GM12878 (cell line): ENCODE results near the gene ARID4B. TPM values are rescaled to one million over a fixed set of nuclear protein-coding genes. Genes with fewer than 3 reads are reported as not detected.

Source experiments
- ATAC-seq: fragments of 200-7000 bp; cut with Tn5 transposase; 3 replicates; pipeline ENCODE4 v1.9.1; 2020; ENCODE audit warnings: mild to moderate bottlenecking, moderate library complexity
- BruUV-seq: library from RNA; stranded (reverse); fragments of 400-500 nt; replicated peaks from 2 replicates; lab custom pipeline; 2021; lab: Mats Ljungman, UMichigan
- CTCF ChIA-PET: fragments of 300-600 bp; sonication (Branson Sonifier 250); formaldehyde crosslinking; extraction: SDS; loops from one replicate; lab custom pipeline; 2021; ENCODE audit warnings: inconsistent platforms; lab: Yijun Ruan, JAX
- POLR2A ChIA-PET: fragments of 350-600 bp; formaldehyde crosslinking; extraction: SDS; loops from one replicate; lab custom pipeline; 2021; ENCODE audit warnings: inconsistent platforms; lab: Charles Lee
- RAD21 ChIA-PET: fragments of 300-600 bp; sonication (Branson Sonifier 250); formaldehyde crosslinking; loops from one replicate; lab custom pipeline; 2023; ENCODE audit warnings: antibody characterized with exemption; ENCODE audit not compliant: unreplicated experiment; lab: Charles Lee
- SMC1A ChIA-PET: fragments of 300-600 bp; sonication (Branson Sonifier 250); formaldehyde crosslinking; loops from one replicate; lab custom pipeline; 2023; ENCODE audit not compliant: unreplicated experiment, uncharacterized antibody; lab: Charles Lee
- DNase-seq: peaks from one replicate; pipeline ENCODE4 v3.0.0-alpha.2; 2011; ENCODE audit warnings: low read depth, low spot score
- FAIRE-seq: peaks from 3 replicates; lab custom pipeline; 2011; peaks lifted over from hg19 to GRCh38; lab: Jason Lieb, UNC
- H2AFZ ChIP-seq: 2 replicates; pipeline ENCODE4 v1.6.0; 2011; ENCODE audit warnings: low read depth, low read length, control low read depth; ENCODE audit not compliant: control insufficient read depth
- H3K27ac ChIP-seq: 2 replicates; pipeline ENCODE4 v1.5.1; 2011; ENCODE audit warnings: control low read depth; ENCODE audit not compliant: control insufficient read depth, insufficient read depth
- H3K27me3 ChIP-seq, 2 experiments: replicated peaks in 1 of 2; 2 replicates each; pipeline versions ENCODE4 v1.6.0 to v1.6.1; 2011; ENCODE audit warnings: low read length in 1 of 2; ENCODE audit not compliant: control insufficient read depth in 2 of 2, insufficient read depth in 2 of 2
- H3K36me3 ChIP-seq, 2 experiments: 2 replicates each; pipeline ENCODE4 v1.5.1; 2011; ENCODE audit warnings: low read length in 1 of 2; ENCODE audit not compliant: control insufficient read depth in 2 of 2, insufficient read depth in 2 of 2
- H3K4me1 ChIP-seq: 2 replicates; pipeline ENCODE4 v1.6.1; 2011; ENCODE audit warnings: mild to moderate bottlenecking, low read length, moderate library complexity, mixed read lengths; ENCODE audit not compliant: control insufficient read depth, insufficient read depth
- H3K4me2 ChIP-seq: 2 replicates; pipeline ENCODE4 v1.6.0; 2011; ENCODE audit warnings: control low read depth; ENCODE audit not compliant: control insufficient read depth, insufficient read depth
- H3K4me3 ChIP-seq: fragments of 200-600 bp; sonication (generic); 2 replicates; pipeline ENCODE4 v1.5.1; 2016
- H3K79me2 ChIP-seq: 2 replicates; pipeline ENCODE4 v1.6.0; 2011; ENCODE audit warnings: low read length; ENCODE audit not compliant: control insufficient read depth, insufficient read depth
- H3K9ac ChIP-seq: 2 replicates; pipeline ENCODE4 v1.8.0; 2011; ENCODE audit warnings: low read length, control low read depth, mixed read lengths; ENCODE audit not compliant: control insufficient read depth, insufficient read depth
- H3K9me3 ChIP-seq: replicated peaks from 3 replicates; pipeline ENCODE4 v1.5.1; 2011; ENCODE audit warnings: mild to moderate bottlenecking, low read length; ENCODE audit not compliant: control insufficient read depth, insufficient read depth
- H4K20me1 ChIP-seq: 2 replicates; pipeline ENCODE4 v1.6.0; 2011; ENCODE audit not compliant: control insufficient read depth, insufficient read depth
- CREM ChIP-seq: IDR thresholded peaks from 2 replicates; pipeline ENCODE4 v1.6.1; 2014; ENCODE audit warnings: antibody characterized with exemption, low read depth
- EED ChIP-seq: sonication (generic); IDR thresholded peaks from 2 replicates; pipeline ENCODE4 v1.6.1; 2016; ENCODE audit warnings: antibody characterized with exemption, low read depth
- FOS ChIP-seq: IDR thresholded peaks from 3 replicates; pipeline ENCODE4 v1.6.1; 2011; ENCODE audit warnings: borderline replicate concordance; ENCODE audit not compliant: insufficient read length; ENCODE audit errors: extremely low read depth
- FOXM1 ChIP-seq: IDR thresholded peaks from 2 replicates; pipeline ENCODE4 v1.6.1; 2012; ENCODE audit warnings: low read depth, mild to moderate bottlenecking, inconsistent platforms, low read length, moderate library complexity
- HDAC2 ChIP-seq: fragments of 200-600 bp; sonication (generic); IDR thresholded peaks from 2 replicates; pipeline ENCODE4 v1.6.1; 2017
- MTA2 ChIP-seq: fragments of 450-650 bp; IDR thresholded peaks from 2 replicates; pipeline ENCODE4 v1.6.1; 2016; ENCODE audit warnings: low read depth, mild to moderate bottlenecking, moderate library complexity
- MXI1 ChIP-seq: fragments of 150-350 bp; IDR thresholded peaks from 2 replicates; pipeline ENCODE4 v1.6.1; 2011; ENCODE audit warnings: low read depth, mild to moderate bottlenecking, inconsistent platforms, low read length, improper control_type of control experiment
- NFYB ChIP-seq: IDR thresholded peaks from 2 replicates; pipeline ENCODE4 v1.6.1; 2011; ENCODE audit warnings: low read depth, mild to moderate bottlenecking, low read length, improper control_type of control experiment, moderate library complexity; ENCODE audit not compliant: insufficient read depth
- PKNOX1 ChIP-seq: fragments of 450-650 bp; IDR thresholded peaks from 2 replicates; pipeline ENCODE4 v1.6.1; 2016; ENCODE audit warnings: mild to moderate bottlenecking
- REST ChIP-seq: IDR thresholded peaks from 2 replicates; pipeline ENCODE4 v1.6.1; 2012; ENCODE audit warnings: mild to moderate bottlenecking, low read depth, low read length
- RUNX3 ChIP-seq: IDR thresholded peaks from 2 replicates; pipeline ENCODE4 v1.6.1; 2012; ENCODE audit warnings: low read length, inconsistent platforms
- SMC3 ChIP-seq: IDR thresholded peaks from 2 replicates; pipeline ENCODE4 v1.6.1; 2011; ENCODE audit warnings: low read length, improper control_type of control experiment, borderline replicate concordance
- STAT1 ChIP-seq: fragments of 450-650 bp; conservative IDR thresholded peaks from 2 replicates; pipeline ENCODE4 v1.6.1; 2014; ENCODE audit warnings: antibody characterized with exemption, mild to moderate bottlenecking
- WRNIP1 ChIP-seq: IDR thresholded peaks from 2 replicates; pipeline ENCODE4 v1.6.1; 2011; ENCODE audit warnings: low read depth, low read length, improper control_type of control experiment, borderline replicate concordance
- YY1 ChIP-seq: IDR thresholded peaks from 2 replicates; pipeline ENCODE4 v1.6.1; 2011; ENCODE audit warnings: low read depth, mild to moderate bottlenecking, low read length
- ZNF24 ChIP-seq: fragments of 450-650 bp; IDR thresholded peaks from 2 replicates; pipeline ENCODE4 v1.6.1; 2017; ENCODE audit warnings: antibody characterized with exemption, mild to moderate bottlenecking
- WGBS: methylation state at CpG from one replicate; pipeline ENCODE4 v1.1.6; 2016; ENCODE audit warnings: low lambda C conversion rate; ENCODE audit not compliant: insufficient replicate concordance, insufficient coverage; ENCODE audit errors: missing lambda C conversion rate; 5-methylcytosine and 5-hydroxymethylcytosine counted together
- in situ Hi-C: fragments of 300-500 bp; cut with MboI; formaldehyde crosslinking; loops from 9 replicates; pipeline ENCODE4 v1.14.3; 2018; ENCODE audit warnings: mixed read lengths
- intact Hi-C: fragments of 100-400 bp; cut with micrococcal nuclease; formaldehyde crosslinking; loops from one replicate; pipeline ENCODE4 v1.14.2; 2022; ENCODE audit not compliant: unreplicated experiment
- polyA plus RNA-seq, 11 experiments: library from polyadenylated mRNA; depleted of rRNA in 4 of 11; unstranded in 6 of 11; stranded (reverse) in 5 of 11; fragments of >200 nt; fragmentation: Nextera tagmentation in 4 of 11; fragmentation: Illumina TruSeq in 1 of 11; extraction: Ambion mirVana in 4 of 11; extraction: Trizol in 1 of 11; gene quantifications; 1 replicate in 1 of 11; 2 replicates in 10 of 11; pipeline versions ENCODE4 v1.2.1 to v1.2.3, GENCODE V29; 2011 to 2016; ENCODE audit warnings: inconsistent platforms in 2 of 11, missing spikeins in 2 of 11, low read depth in 1 of 11
- total RNA-seq, 4 experiments: library from RNA; depleted of rRNA in 3 of 4; stranded (reverse); fragments of >200 nt in 3 of 4; fragmentation: Illumina TruSeq in 1 of 4; extraction: Trizol in 1 of 4; gene quantifications; 2 replicates each; pipeline versions ENCODE4 v1.2.1 to v1.2.3, GENCODE V29; 2013 to 2021
- TF ChIP-seq, protein P1 (sequence below): fragments of 450-650 bp; IDR thresholded peaks from 2 replicates; pipeline ENCODE4 v1.6.1; 2018; ENCODE audit warnings: borderline replicate concordance, mild to moderate bottlenecking; ENCODE audit not compliant: partially characterized antibody

The ARID4B gene
- total and polyA plus RNA-seq, 10 of the 15 experiments (the other 5 are each of a cell fraction or from before 2014, with no cell fraction given), result 13.6 to 39.1 (median 28.0) TPM

DNA sequence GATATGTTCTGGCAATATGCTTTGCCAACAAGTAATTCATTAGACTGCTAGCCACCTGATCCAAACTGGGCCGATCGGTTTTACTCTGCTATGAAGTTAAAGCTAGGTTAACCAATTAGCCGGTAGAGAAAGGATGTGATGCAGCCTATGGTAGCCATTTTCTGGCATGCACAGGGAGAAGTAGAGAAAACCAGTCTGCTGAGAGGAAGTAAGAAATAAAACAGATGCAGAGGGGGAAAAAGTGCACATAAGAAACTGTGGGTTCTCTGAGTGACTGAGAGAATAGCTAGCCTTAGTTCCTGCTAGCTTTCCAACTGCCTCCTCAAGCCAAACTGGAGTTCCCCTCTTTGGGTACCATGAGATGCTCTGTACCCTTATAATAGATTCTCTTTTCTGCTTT, 52.8 kb downstream of the ARID4B start:
- ATAC-seq (peak; percentile 88), DNase-seq (peak; percentile 55), FAIRE-seq (peak; percentile 86)
- Histone ChIP-seq H3K36me3 (no peaks in the 10 kb centered on the region; a peak in 1 of 4 replicates), H3K9me3 (no peaks in the 10 kb centered on the region), H3K27ac (peak overlapping the region; percentile 41), H3K4me1 (peaks cover 20% of the 10 kb centered on the region), H3K4me2 (peak overlapping the region; percentile 66), H2AFZ (no peak overlapping the region), H3K4me3 (no peak overlapping the region), H3K79me2 (peaks cover 84% of the 10 kb centered on the region), H4K20me1 (peaks cover 2% of the 10 kb centered on the region; the same call in 1 of the 2 replicates), H3K9ac (no peak overlapping the region), H3K27me3 (no peaks in the 10 kb centered on the region)
- in situ Hi-C loops (no loop called here), intact Hi-C loops (no loop called here)
- no TSS peak for BruUV-seq
- ChIA-PET POLR2A (interaction anchor here (0.6 to 3.2 kb wide), 13 partner anchors 8 to 357 kb away, joined by 3 to 17 read pairs (median 5); partner anchors contain the start of genes ARID4B, GGPS1 and TBCE), RAD21 (interaction anchor here (0.7 to 2.6 kb wide), 11 partner anchors 9 to 697 kb away, joined by 3 to 11 read pairs (median 4); partner anchors contain the start of genes ARID4B, B3GALNT2 and GGPS1), SMC1A (interaction anchor here (0.7 to 6.9 kb wide), 19 partner anchors 9 to 141 kb away, joined by 3 to 86 read pairs (median 4); no protein-coding TSS in a partner anchor), CTCF (interaction anchor here (0.6 to 3.1 kb wide), 12 partner anchors 9 to 182 kb away, joined by 3 to 11 read pairs (median 6); no protein-coding TSS in a partner anchor)
- 1% methylated on average over 3 of the region's 3 CpGs for WGBS
- TF ChIP-seq PKNOX1 (peak; percentile 54; the same call in 1 of the 2 replicates), WRNIP1 (no peak), REST (no peak), CREM (0 out of 2 replicates have a peak, but pooled peaks have one; percentile 17), FOS (no peak), FOXM1 (no peak), MTA2 (no peak), STAT1 (no peak), HDAC2 (no peak), SMC3 (no peak), EED (peak; percentile 31; the same call in 1 of the 2 replicates), YY1 (peak; percentile 84), ZNF24 (peak; percentile 35; the same call in 1 of the 2 replicates), RUNX3 (peak; percentile 41), NFYB (peak; percentile 40; the same call in 1 of the 2 replicates), MXI1 (no peak)
- TF ChIP-seq, protein P1, sequence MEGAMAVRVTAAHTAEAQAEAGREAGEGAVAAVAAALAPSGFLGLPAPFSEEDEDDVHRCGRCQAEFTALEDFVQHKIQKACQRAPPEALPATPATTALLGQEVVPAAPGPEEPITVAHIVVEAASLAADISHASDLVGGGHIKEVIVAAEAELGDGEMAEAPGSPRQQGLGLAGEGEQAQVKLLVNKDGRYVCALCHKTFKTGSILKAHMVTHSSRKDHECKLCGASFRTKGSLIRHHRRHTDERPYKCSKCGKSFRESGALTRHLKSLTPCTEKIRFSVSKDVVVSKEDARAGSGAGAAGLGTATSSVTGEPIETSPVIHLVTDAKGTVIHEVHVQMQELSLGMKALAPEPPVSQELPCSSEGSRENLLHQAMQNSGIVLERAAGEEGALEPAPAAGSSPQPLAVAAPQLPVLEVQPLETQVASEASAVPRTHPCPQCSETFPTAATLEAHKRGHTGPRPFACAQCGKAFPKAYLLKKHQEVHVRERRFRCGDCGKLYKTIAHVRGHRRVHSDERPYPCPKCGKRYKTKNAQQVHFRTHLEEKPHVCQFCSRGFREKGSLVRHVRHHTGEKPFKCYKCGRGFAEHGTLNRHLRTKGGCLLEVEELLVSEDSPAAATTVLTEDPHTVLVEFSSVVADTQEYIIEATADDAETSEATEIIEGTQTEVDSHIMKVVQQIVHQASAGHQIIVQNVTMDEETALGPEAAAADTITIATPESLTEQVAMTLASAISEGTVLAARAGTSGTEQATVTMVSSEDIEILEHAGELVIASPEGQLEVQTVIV, result no peak
